Mammary epithelial cell (primary cell): Measurements from ENCODE around the gene MAD1L1.

Experiments
- EZH2 ChIP-seq: IDR thresholded peaks from 2 replicates; pipeline ENCODE4 v1.6.1; 2012; ENCODE audit warnings: low read length, inconsistent platforms, borderline replicate concordance
- TF ChIP-seq, protein P1 (sequence below), 2 donors: IDR thresholded peaks in 1 of 2; conservative IDR thresholded peaks in 1 of 2; 2 replicates each; pipeline ENCODE4 v1.5.1; 2011 to 2012; ENCODE audit warnings: inconsistent platforms in 2 of 2, low read length in 2 of 2, mild to moderate bottlenecking in 2 of 2, control low read depth in 1 of 2, low read depth in 1 of 2; ENCODE audit not compliant: insufficient read depth in 1 of 2; ENCODE audit errors: extremely low read depth in 1 of 2

DNA sequence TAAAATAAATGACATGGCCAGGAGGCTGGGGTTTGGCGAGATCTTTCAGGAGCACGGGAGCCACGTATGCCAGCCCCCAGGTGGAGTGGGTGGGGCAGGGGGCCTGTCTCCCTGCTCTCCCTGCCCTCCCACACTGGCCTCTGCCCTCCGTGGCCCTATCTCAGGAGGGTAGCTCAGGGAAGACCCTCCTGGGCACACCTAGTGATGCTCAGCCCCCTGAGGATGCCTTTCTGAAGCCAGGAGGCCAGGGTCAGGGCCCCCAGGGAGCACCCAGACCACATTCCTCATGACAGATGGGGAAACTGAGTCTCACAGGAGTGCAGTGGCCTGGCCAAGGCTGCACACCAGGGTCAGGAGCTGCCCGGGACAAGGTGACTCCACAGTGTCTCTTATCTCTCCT is 339.3 kb downstream of the MAD1L1 start:
- no peak for TF ChIP-seq EZH2
- TF ChIP-seq, protein P1, sequence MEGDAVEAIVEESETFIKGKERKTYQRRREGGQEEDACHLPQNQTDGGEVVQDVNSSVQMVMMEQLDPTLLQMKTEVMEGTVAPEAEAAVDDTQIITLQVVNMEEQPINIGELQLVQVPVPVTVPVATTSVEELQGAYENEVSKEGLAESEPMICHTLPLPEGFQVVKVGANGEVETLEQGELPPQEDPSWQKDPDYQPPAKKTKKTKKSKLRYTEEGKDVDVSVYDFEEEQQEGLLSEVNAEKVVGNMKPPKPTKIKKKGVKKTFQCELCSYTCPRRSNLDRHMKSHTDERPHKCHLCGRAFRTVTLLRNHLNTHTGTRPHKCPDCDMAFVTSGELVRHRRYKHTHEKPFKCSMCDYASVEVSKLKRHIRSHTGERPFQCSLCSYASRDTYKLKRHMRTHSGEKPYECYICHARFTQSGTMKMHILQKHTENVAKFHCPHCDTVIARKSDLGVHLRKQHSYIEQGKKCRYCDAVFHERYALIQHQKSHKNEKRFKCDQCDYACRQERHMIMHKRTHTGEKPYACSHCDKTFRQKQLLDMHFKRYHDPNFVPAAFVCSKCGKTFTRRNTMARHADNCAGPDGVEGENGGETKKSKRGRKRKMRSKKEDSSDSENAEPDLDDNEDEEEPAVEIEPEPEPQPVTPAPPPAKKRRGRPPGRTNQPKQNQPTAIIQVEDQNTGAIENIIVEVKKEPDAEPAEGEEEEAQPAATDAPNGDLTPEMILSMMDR (conservative IDR thresholded peaks at IDR 0.05 in 1 of 2, IDR thresholded peaks at IDR 0.05 in 1 of 2; ENCODE audit: extremely low read depth in 1 of 2, insufficient read depth in 1 of 2, low read depth in 1 of 2, low read length in 2 of 2): no peak
